ENCODE data around the gene PDILT.
A peak's percentile ranks its signal among the peaks of the same experiment; 100 is the strongest.

The PDILT gene

DNA sequence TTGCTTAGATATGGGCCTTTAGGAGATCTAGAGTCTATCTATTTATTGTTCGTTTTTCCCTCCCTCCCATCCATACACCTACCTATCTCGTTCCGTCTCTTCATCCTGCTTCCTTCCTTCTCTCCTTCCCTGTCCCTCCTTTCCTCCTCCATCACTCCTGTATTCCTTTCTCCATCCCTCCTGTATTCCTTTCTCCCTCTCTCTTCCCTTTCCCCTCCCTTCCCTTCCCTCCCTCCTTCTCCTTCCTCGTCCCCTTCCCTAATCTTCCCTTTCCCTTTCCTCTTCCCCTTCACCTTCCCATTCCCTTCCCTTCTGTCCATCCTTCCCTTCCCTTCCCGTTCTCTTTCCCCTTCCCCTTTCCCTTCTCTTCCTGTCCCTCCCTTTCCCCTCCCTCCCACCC, 87.8 kb downstream of the PDILT start:
- TF ChIP-seq PRDM1 (tag by site-specific recombination; IDR thresholded peaks at IDR 0.05) (peak; percentile 71), ZNF621 (tag by site-specific recombination; IDR thresholded peaks at IDR 0.05) (no peak)
- Histone ChIP-seq H3K4me3 (ENCODE audit: low read depth, low read length) (no peak overlapping the region), H3K9me3 (ENCODE audit: control insufficient read depth, insufficient read depth, low read depth, low read length) (no peaks in the 10 kb centered on the region), H3K27ac (ENCODE audit: extremely low read depth, low read depth, low read length) (no peak overlapping the region), H3K36me3 (ENCODE audit: control insufficient read depth in 2 of 2, insufficient read depth in 1 of 2, low read length in 2 of 2) (no peaks in the 10 kb centered on the region), H3K4me1 (ENCODE audit: control insufficient read depth, insufficient read depth, low read length) (no peaks in the 10 kb centered on the region)
- POLR2A ChIA-PET = no interaction called here
- CTCF ChIA-PET = interaction anchor here (1.0 to 4.3 kb wide), 2 partner anchors 16 to 409 kb away, joined by 5 to 20 read pairs; no protein-coding TSS in a partner anchor

DNA sequence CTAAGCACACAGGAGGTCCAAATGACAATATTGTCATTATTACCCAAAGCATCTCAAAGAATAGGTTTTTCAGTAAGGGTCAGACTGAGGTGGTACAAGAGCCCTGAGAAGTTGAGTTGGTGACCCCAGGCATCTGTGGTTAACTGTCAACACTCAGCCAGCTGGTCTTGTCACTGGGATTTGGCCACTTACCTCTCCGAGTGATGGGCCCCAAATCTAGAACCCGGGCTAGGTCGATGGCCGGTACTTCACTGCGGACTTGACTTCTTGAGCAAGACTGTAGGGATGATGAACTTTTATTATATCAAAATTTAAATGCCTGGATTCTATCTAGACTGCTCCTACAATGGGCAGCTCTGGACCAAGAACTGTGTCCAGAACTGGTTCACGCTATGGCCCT, 88.8 kb downstream of the PDILT start:
- Histone ChIP-seq H3K36me3 (ENCODE audit: control insufficient read depth in 2 of 2, insufficient read depth in 1 of 2, low read length in 2 of 2) (no peaks in the 10 kb centered on the region), H3K27ac (ENCODE audit: extremely low read depth, low read depth, low read length) (no peak overlapping the region), H3K4me1 (ENCODE audit: control insufficient read depth, insufficient read depth, low read length) (no peaks in the 10 kb centered on the region), H3K4me3 (ENCODE audit: low read depth, low read length) (no peak overlapping the region), H3K9me3 (ENCODE audit: control insufficient read depth, insufficient read depth, low read depth, low read length) (no peaks in the 10 kb centered on the region)
- ChIA-PET POLR2A (no interaction called here), CTCF (interaction anchor here (1.5 to 4.3 kb wide), 2 partner anchors 15 to 69 kb away, joined by 4 to 20 read pairs; no protein-coding TSS in a partner anchor)
- no peak for TF ChIP-seq ZNF623 (tag by site-specific recombination; IDR thresholded peaks at IDR 0.05)
- TF ChIP-seq, protein P1, sequence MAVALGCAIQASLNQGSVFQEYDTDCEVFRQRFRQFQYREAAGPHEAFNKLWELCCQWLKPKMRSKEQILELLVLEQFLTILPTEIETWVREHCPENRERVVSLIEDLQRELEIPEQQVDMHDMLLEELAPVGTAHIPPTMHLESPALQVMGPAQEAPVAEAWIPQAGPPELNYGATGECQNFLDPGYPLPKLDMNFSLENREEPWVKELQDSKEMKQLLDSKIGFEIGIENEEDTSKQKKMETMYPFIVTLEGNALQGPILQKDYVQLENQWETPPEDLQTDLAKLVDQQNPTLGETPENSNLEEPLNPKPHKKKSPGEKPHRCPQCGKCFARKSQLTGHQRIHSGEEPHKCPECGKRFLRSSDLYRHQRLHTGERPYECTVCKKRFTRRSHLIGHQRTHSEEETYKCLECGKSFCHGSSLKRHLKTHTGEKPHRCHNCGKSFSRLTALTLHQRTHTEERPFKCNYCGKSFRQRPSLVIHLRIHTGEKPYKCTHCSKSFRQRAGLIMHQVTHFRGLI (tag by site-specific recombination; IDR thresholded peaks at IDR 0.05) = no peak
- TF ChIP-seq, protein P2, sequence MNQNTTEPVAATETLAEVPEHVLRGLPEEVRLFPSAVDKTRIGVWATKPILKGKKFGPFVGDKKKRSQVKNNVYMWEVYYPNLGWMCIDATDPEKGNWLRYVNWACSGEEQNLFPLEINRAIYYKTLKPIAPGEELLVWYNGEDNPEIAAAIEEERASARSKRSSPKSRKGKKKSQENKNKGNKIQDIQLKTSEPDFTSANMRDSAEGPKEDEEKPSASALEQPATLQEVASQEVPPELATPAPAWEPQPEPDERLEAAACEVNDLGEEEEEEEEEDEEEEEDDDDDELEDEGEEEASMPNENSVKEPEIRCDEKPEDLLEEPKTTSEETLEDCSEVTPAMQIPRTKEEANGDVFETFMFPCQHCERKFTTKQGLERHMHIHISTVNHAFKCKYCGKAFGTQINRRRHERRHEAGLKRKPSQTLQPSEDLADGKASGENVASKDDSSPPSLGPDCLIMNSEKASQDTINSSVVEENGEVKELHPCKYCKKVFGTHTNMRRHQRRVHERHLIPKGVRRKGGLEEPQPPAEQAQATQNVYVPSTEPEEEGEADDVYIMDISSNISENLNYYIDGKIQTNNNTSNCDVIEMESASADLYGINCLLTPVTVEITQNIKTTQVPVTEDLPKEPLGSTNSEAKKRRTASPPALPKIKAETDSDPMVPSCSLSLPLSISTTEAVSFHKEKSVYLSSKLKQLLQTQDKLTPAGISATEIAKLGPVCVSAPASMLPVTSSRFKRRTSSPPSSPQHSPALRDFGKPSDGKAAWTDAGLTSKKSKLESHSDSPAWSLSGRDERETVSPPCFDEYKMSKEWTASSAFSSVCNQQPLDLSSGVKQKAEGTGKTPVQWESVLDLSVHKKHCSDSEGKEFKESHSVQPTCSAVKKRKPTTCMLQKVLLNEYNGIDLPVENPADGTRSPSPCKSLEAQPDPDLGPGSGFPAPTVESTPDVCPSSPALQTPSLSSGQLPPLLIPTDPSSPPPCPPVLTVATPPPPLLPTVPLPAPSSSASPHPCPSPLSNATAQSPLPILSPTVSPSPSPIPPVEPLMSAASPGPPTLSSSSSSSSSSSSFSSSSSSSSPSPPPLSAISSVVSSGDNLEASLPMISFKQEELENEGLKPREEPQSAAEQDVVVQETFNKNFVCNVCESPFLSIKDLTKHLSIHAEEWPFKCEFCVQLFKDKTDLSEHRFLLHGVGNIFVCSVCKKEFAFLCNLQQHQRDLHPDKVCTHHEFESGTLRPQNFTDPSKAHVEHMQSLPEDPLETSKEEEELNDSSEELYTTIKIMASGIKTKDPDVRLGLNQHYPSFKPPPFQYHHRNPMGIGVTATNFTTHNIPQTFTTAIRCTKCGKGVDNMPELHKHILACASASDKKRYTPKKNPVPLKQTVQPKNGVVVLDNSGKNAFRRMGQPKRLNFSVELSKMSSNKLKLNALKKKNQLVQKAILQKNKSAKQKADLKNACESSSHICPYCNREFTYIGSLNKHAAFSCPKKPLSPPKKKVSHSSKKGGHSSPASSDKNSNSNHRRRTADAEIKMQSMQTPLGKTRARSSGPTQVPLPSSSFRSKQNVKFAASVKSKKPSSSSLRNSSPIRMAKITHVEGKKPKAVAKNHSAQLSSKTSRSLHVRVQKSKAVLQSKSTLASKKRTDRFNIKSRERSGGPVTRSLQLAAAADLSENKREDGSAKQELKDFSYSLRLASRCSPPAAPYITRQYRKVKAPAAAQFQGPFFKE (tag by site-specific recombination; IDR thresholded peaks at IDR 0.05; ENCODE audit: borderline replicate concordance) = no peak
- no peak for TF ChIP-seq ZNF660 (tag by site-specific recombination; IDR thresholded peaks at IDR 0.05)
- TF ChIP-seq, protein P3, sequence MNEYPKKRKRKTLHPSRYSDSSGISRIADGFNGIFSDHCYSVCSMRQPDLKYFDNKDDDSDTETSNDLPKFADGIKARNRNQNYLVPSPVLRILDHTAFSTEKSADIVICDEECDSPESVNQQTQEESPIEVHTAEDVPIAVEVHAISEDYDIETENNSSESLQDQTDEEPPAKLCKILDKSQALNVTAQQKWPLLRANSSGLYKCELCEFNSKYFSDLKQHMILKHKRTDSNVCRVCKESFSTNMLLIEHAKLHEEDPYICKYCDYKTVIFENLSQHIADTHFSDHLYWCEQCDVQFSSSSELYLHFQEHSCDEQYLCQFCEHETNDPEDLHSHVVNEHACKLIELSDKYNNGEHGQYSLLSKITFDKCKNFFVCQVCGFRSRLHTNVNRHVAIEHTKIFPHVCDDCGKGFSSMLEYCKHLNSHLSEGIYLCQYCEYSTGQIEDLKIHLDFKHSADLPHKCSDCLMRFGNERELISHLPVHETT (tag by site-specific recombination; IDR thresholded peaks at IDR 0.05) = no peak
- no peak for TF ChIP-seq ZNF610 (tag by site-specific recombination; IDR thresholded peaks at IDR 0.05; ENCODE audit: borderline replicate concordance)
- TF ChIP-seq ZNF221 (tag by site-specific recombination; IDR thresholded peaks at IDR 0.05; ENCODE audit: borderline replicate concordance) = no peak
- no peak for TF ChIP-seq GLI4 (tag by site-specific recombination; IDR thresholded peaks at IDR 0.05)
- TF ChIP-seq SP3 (tag by site-specific recombination; IDR thresholded peaks at IDR 0.05) = no peak

DNA sequence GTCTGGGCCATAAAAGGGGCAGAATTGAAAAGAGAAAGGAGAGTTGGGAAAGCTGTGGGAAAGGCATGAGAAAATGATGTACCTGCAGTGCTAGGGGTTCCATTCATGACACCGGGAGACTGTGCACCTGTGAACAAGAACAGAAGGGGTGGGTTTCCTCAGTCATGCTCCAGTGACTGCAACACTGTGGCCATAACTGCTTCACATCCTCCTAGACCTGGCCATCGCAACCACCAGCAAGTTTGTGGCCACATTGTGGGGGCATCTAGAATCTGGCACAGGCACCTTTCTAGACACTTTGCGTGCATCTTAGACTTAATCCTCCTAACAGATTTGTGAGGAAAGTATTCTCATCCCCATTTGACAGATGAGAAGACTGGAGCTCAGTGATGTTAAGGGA, 90.0 kb downstream of the PDILT start:
- CTCF ChIA-PET = interaction anchor here (1.5 to 4.3 kb wide), 2 partner anchors 14 to 70 kb away, joined by 4 to 20 read pairs; no protein-coding TSS in a partner anchor
- Histone ChIP-seq H3K4me1 (ENCODE audit: control insufficient read depth, insufficient read depth, low read length) (no peaks in the 10 kb centered on the region), H3K4me3 (ENCODE audit: low read depth, low read length) (no peak overlapping the region), H3K27ac (ENCODE audit: extremely low read depth, low read depth, low read length) (no peak overlapping the region), H3K36me3 (ENCODE audit: control insufficient read depth in 2 of 2, insufficient read depth in 1 of 2, low read length in 2 of 2) (no peaks in the 10 kb centered on the region), H3K9me3 (ENCODE audit: control insufficient read depth, insufficient read depth, low read depth, low read length) (no peaks in the 10 kb centered on the region)
- POLR2A ChIA-PET = no interaction called here
- TF ChIP-seq, protein P4, sequence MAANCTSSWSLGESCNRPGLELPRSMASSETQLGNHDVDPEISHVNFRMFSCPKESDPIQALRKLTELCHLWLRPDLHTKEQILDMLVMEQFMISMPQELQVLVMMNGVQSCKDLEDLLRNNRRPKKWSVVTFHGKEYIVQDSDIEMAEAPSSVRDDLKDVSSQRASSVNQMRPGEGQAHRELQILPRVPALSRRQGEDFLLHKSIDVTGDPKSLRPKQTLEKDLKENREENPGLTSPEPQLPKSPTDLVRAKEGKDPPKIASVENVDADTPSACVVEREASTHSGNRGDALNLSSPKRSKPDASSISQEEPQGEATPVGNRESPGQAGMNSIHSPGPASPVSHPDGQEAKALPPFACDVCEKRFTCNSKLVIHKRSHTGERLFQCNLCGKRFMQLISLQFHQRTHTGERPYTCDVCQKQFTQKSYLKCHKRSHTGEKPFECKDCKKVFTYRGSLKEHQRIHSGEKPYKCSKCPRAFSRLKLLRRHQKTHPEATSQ (tag by site-specific recombination; IDR thresholded peaks at IDR 0.05) = no peak
- TF ChIP-seq, protein P5, sequence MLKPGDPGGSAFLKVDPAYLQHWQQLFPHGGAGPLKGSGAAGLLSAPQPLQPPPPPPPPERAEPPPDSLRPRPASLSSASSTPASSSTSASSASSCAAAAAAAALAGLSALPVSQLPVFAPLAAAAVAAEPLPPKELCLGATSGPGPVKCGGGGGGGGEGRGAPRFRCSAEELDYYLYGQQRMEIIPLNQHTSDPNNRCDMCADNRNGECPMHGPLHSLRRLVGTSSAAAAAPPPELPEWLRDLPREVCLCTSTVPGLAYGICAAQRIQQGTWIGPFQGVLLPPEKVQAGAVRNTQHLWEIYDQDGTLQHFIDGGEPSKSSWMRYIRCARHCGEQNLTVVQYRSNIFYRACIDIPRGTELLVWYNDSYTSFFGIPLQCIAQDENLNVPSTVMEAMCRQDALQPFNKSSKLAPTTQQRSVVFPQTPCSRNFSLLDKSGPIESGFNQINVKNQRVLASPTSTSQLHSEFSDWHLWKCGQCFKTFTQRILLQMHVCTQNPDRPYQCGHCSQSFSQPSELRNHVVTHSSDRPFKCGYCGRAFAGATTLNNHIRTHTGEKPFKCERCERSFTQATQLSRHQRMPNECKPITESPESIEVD (tag by site-specific recombination; IDR thresholded peaks at IDR 0.05) = no peak
- TF ChIP-seq ZNF423 (tag by site-specific recombination; IDR thresholded peaks at IDR 0.05) = no peak
- no peak for TF ChIP-seq FEZF1 (tag by site-specific recombination; IDR thresholded peaks at IDR 0.05)
- TF ChIP-seq, protein P6, sequence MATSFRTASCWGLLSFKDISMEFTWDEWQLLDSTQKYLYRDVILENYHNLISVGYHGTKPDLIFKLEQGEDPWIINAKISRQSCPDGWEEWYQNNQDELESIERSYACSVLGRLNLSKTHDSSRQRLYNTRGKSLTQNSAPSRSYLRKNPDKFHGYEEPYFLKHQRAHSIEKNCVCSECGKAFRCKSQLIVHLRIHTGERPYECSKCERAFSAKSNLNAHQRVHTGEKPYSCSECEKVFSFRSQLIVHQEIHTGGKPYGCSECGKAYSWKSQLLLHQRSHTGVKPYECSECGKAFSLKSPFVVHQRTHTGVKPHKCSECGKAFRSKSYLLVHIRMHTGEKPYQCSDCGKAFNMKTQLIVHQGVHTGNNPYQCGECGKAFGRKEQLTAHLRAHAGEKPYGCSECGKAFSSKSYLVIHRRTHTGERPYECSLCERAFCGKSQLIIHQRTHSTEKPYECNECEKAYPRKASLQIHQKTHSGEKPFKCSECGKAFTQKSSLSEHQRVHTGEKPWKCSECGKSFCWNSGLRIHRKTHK (tag by site-specific recombination; IDR thresholded peaks at IDR 0.05) = no peak

Data from HEK293 (cell line).